Adrenal gland (tissue), 12 donors: ENCODE results near the gene UBE2M. TPM values are rescaled to one million over a fixed set of nuclear protein-coding genes. Genes with fewer than 3 reads are reported as not detected.

Experiments used
- DNase-seq, 7 donors: peaks; one replicate each; pipeline ENCODE4 v3.0.0-alpha.2; 2019 to 2020
- H3K27ac ChIP-seq, 5 donors: fragments of 200-600 bp; sonication (generic) in 4 of 5; 1 replicate in 3 of 5; 2 replicates in 2 of 5; pipeline versions ENCODE4 v1.5.1 to v1.8.0; 2016 to 2020; ENCODE audit warnings: mild to moderate bottlenecking in 1 of 5
- H3K27me3 ChIP-seq: fragments of 200-600 bp; 2 replicates; pipeline ENCODE4 v1.8.0; 2021
- H3K36me3 ChIP-seq, 2 donors: fragments of 200-600 bp; replicated peaks in 1 of 2; 1 replicate in 1 of 2; 2 replicates in 1 of 2; pipeline versions ENCODE4 v1.5.1 to v1.8.0; 2018 to 2022
- H3K4me1 ChIP-seq, 2 donors: fragments of 200-600 bp; replicated peaks in 1 of 2; 1 replicate in 1 of 2; 2 replicates in 1 of 2; pipeline versions ENCODE4 v1.5.1 to v1.8.0; 2018 to 2021
- H3K4me3 ChIP-seq, 4 donors: fragments of 200-600 bp; sonication (generic) in 3 of 4; one replicate each; pipeline ENCODE4 v1.5.1; 2016 to 2018
- H3K9me3 ChIP-seq, 3 donors: fragments of 200-600 bp; sonication (generic) in 1 of 3; replicated peaks in 1 of 3; 1 replicate in 2 of 3; 2 replicates in 1 of 3; pipeline versions ENCODE4 v1.5.1 to v1.8.0; 2016 to 2021
- POLR2A ChIP-seq, 2 donors: fragments of 450-650 bp; IDR thresholded peaks; one replicate each; pipeline ENCODE4 v1.6.1; 2017; ENCODE audit warnings: antibody characterized with exemption in 2 of 2, mild to moderate bottlenecking in 2 of 2, moderate library complexity in 1 of 2
- WGBS, 4 donors: extraction: QIAGEN DNeasy Blood & Tissue Kit in 2 of 4; methylation state at CpG; one replicate each; pipeline versions ENCODE4 v1.1.5 to v1.1.7; 2013 to 2017; 5-methylcytosine and 5-hydroxymethylcytosine counted together
- intact Hi-C, 2 donors: fragments of 100-400 bp; cut with DNase I; formaldehyde crosslinking; loops; one replicate each; pipeline versions ENCODE4 v1.14.1 to v1.15.0; 2022 to 2023
- polyA plus RNA-seq, 3 donors: library from polyadenylated mRNA; stranded (reverse); fragments of 200-250 nt in 2 of 3; fragments of 350-450 nt in 1 of 3; fragmentation: Illumina TruSeq in 1 of 3; extraction: RNeasy Lipid Tissue Mini Kit (QIAGEN cat#74804) in 1 of 3; gene quantifications; one replicate each; pipeline ENCODE4 v1.2.3, GENCODE V29; 2013 to 2014
- total RNA-seq, 9 donors: library from RNA; depleted of rRNA in 4 of 9; stranded (reverse); fragments of >200 nt in 4 of 9; fragments of 120-200 nt in 1 of 9; fragmentation: NEBNext Ultra II Directional in 1 of 9; extraction: Animal tissue kit (Norgen Biotek cat#: 25700) in 1 of 9; gene quantifications; one replicate each; pipeline versions ENCODE4 v1.1.0 to v1.2.4, GENCODE V29; 2013 to 2023
- TF ChIP-seq, protein P1 (sequence below), 6 experiments: fragments of 450-650 bp in 4 of 6; fragments of 200-600 bp in 2 of 6; sonication (generic) in 1 of 6; IDR thresholded peaks; 1 replicate in 5 of 6; 2 replicates in 1 of 6; pipeline versions ENCODE4 v1.5.1 to v1.8.0; 2016 to 2021; ENCODE audit warnings: antibody characterized with exemption in 6 of 6, mild to moderate bottlenecking in 2 of 6, moderate library complexity in 1 of 6
- donor health status: healthy with polysubstance abuse.
- donor health status: Bipolar disorder and iron deficiency.
- donor health status: DM: yes; HTN: yes; CAD: no.
- donor health status: DM: no; HTN: no; CAD: no.
- donor health status: DM: no; HTN: no; CAD: no.
- donor health status: DM: yes; HTN: yes; CAD: no.

The UBE2M gene
- total and polyA plus RNA-seq, 12 donors: 19.9 to 193 (median 66.4) TPM

DNA sequence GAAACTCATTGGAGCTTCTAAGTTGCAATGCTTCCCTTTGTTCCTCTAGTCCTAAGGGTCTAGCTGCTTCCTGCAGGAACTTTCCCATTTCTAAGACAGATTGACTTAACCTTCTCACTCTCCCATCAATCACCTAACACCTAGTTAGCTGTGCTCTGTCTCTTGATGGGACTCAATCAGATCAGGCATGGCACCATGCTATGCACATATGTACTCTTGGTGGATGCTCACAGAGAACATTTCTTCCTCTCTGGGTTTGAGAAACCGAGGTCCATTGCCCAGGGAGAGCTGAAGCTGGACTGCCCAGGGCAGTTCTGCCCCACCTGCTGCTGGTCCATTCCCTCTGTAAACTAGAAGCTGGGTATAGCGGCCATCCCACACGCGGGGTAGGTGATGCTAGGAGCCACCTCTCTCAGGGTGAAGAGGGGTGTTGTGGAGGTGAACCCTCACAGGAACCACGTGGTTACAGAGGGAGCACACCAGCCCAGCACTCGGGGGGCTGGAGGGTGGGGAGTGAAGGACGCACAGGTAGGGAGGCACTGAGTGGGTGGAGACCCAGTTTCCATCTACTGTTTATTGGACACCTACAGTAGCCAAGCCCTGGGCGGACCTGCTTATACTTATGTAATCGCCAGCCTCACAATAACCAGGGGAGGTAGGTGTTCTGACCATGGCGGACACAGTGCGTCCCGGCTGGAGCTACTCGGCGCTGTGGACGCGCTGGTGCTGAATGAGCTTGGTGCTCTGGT is 3.1 kb upstream of the UBE2M start:
- Histone ChIP-seq H3K27ac (peak overlapping the region in 2 of 5 donors; percentile 76 to 81), H3K9me3 (no peaks in the 10 kb centered on the region), H3K36me3 (peaks cover 0 to 3% of the 10 kb centered on the region in 2 donors), H3K4me1 (peaks cover 30 to 47% of the 10 kb centered on the region in 2 donors), H3K4me3 (peak overlapping the region in 1 of 4 donors; percentile 20), H3K27me3 (no peaks in the 10 kb centered on the region)
- 47 to 70% (median 61%) methylated on average over 5 to 16 of the region's 16 CpGs for WGBS, 4 donors
- intact Hi-C loops: no loop called here
- TF ChIP-seq POLR2A (IDR thresholded peaks at IDR 0.05): no peak
- TF ChIP-seq, protein P1, sequence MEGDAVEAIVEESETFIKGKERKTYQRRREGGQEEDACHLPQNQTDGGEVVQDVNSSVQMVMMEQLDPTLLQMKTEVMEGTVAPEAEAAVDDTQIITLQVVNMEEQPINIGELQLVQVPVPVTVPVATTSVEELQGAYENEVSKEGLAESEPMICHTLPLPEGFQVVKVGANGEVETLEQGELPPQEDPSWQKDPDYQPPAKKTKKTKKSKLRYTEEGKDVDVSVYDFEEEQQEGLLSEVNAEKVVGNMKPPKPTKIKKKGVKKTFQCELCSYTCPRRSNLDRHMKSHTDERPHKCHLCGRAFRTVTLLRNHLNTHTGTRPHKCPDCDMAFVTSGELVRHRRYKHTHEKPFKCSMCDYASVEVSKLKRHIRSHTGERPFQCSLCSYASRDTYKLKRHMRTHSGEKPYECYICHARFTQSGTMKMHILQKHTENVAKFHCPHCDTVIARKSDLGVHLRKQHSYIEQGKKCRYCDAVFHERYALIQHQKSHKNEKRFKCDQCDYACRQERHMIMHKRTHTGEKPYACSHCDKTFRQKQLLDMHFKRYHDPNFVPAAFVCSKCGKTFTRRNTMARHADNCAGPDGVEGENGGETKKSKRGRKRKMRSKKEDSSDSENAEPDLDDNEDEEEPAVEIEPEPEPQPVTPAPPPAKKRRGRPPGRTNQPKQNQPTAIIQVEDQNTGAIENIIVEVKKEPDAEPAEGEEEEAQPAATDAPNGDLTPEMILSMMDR (IDR thresholded peaks at IDR 0.05): no peak
- DNase-seq: peak in 1 of 7 donors; percentile 80

DNA sequence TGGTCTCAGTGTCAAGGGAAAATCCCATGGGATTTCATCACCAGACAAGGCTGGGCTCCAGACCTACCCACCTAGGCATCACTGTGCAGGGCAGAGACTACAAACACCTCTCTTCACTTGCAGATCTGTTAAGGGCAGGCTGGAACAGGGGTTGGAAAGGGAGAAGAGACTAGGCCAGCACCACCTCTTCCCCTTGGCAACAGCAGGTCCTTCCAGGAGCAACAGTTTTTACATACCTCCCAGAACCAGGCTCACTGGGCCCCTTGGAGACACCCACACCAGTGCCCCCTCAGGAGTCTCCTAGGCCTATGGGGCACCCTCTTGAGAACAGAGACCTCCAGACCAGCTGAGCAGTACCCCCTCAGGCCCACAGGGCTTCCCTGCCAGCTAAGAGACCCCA is 2.5 kb upstream of the UBE2M start:
- peaks cover 0 to 9% of the 10 kb centered on the region in 2 donors for H3K36me3 ChIP-seq
- no peaks in the 10 kb centered on the region for H3K27me3 ChIP-seq
- H3K4me1 ChIP-seq: peaks cover 30 to 53% of the 10 kb centered on the region in 2 donors
- H3K4me3 ChIP-seq: no peak overlapping the region
- DNase-seq: peak in 2 of 7 donors; percentile 21 to 56
- no peak for TF ChIP-seq POLR2A (IDR thresholded peaks at IDR 0.05)
- TF ChIP-seq, protein P1 (IDR thresholded peaks at IDR 0.05): no peak
- H3K27ac ChIP-seq: no peak overlapping the region
- no peaks in the 10 kb centered on the region for H3K9me3 ChIP-seq
- intact Hi-C loops: no loop called here

GRCh38 chr19:58560007-58560887 is 1.8 kb upstream of the UBE2M start:
- intact Hi-C loops: no loop called here
- TF ChIP-seq, protein P1 (IDR thresholded peaks at IDR 0.05): no peak
- no peak for TF ChIP-seq POLR2A (IDR thresholded peaks at IDR 0.05)
- peaks cover 0 to 14% of the 10 kb centered on the region in 2 donors for H3K36me3 ChIP-seq
- peaks cover 36 to 60% of the 10 kb centered on the region in 2 donors for H3K4me1 ChIP-seq
- H3K4me3 ChIP-seq: peak overlapping the region in 1 of 4 donors; percentile 95
- no peaks in the 10 kb centered on the region for H3K27me3 ChIP-seq
- WGBS, 4 donors: 74 to 84% (median 81%) methylated on average over 7 to 8 of the region's 8 CpGs
- H3K27ac ChIP-seq: peak overlapping the region in 4 of 5 donors; percentile 98 to 100 (median 100)
- peak in 2 of 7 donors; percentile 26 to 68 for DNase-seq
- H3K9me3 ChIP-seq: no peaks in the 10 kb centered on the region
